ENCODE measurements around the gene FAM81A.

Gene FAM81A

DNA sequence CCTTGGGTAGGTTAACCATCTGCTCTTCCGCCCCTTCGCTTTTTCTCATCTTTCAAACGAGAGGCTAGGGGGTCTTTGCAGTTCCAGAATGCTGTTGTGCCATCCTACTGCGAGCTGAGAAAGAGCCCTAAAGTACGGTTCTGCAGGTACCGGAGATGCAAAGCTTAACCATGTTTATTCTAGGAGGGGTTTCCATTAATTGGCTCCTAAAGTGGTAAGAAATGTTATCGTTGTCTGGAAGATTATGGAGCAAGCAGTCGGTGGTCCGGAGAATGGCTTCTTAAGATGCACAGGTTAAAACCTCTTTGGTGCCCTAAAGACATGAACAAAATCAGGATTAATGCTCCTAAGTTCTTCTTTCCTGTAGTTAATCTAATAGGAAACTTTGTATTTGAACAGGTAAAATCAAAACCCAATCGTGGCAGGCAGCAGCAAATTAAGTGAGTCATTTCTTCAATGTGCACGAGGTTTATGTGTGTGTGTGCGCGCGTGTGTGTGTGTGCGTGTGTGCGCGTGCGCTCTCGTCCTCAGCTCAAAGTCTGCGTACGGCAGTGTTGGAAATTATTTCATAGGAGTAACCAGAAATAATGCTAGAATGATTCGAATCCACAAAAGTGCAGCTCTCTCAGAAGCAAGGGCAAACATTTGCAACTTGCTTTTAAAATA lies 772 bp downstream of the FAM81A start:
- in situ Hi-C loops (cut with MboI; ENCODE audit: low sequenced_read_pairs, unreplicated experiment) = no loop called here
- DNase-seq (ENCODE audit: low spot score) = no peak
- TF ChIP-seq, protein P1, sequence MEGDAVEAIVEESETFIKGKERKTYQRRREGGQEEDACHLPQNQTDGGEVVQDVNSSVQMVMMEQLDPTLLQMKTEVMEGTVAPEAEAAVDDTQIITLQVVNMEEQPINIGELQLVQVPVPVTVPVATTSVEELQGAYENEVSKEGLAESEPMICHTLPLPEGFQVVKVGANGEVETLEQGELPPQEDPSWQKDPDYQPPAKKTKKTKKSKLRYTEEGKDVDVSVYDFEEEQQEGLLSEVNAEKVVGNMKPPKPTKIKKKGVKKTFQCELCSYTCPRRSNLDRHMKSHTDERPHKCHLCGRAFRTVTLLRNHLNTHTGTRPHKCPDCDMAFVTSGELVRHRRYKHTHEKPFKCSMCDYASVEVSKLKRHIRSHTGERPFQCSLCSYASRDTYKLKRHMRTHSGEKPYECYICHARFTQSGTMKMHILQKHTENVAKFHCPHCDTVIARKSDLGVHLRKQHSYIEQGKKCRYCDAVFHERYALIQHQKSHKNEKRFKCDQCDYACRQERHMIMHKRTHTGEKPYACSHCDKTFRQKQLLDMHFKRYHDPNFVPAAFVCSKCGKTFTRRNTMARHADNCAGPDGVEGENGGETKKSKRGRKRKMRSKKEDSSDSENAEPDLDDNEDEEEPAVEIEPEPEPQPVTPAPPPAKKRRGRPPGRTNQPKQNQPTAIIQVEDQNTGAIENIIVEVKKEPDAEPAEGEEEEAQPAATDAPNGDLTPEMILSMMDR (IDR thresholded peaks at IDR 0.05; ENCODE audit: borderline replicate concordance, control extremely low read depth, extremely low read depth, insufficient read depth, missing control alignments) = no peak

DNA sequence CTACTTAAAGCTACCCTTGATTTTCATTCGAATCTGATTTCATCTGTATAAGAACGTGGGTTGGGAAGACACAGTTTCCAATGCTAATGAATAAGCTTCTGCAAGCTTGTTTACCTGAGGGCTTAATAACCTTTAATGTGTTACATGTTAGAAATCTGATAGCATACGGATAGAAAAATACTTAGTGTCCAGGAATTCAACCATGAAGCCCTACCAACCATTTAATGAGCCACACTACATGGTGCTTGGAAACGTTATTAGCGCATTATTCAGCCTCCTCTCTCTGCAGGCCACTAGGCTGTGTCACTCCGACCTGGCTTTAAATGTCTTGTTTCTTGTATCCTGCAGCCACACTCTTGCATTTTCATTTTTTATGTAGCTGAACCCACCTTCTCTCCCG lies 1.6 kb downstream of the FAM81A start:
- TF ChIP-seq, protein P1 (IDR thresholded peaks at IDR 0.05; ENCODE audit: borderline replicate concordance, control extremely low read depth, extremely low read depth, insufficient read depth, missing control alignments) = no peak
- in situ Hi-C loops (cut with MboI; ENCODE audit: low sequenced_read_pairs, unreplicated experiment) = no loop called here
- no peak for DNase-seq (ENCODE audit: low spot score)

DNA sequence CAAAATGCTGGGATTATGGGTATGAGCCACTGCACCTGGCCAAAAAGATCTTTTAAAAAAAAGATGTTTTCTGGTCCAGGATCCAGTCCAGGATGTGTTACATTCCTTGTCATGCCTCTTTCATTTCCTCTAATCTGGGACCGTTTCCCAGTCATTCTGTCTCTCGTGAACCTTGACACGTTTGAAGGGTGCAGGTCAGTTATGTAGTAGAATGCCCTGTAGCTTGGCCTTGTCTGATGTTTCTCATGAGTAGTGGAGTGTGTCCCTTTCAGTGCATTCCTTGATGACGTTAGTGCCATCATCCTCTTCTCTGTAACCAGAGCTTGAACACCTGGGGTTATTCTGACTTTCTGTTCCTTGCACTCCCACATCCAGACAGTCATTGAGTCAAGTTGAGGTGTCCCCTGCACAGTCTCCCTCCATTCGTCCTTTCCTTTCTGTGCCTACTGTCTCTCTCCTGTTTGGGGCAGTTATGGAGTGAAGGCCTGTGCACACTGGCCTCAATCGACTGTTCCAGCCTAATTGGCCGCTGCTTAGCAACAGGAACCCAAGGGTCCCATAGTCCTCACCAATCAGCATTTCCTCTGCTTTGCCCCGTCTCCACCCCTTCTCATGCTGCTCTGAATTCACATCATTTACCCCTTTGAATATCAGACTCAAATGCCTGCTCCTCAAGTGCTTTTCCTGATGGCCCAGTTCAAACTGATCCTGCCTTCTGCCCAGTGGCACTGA lies 5.5 kb downstream of the FAM81A start:
- no peak for DNase-seq (ENCODE audit: low spot score)
- in situ Hi-C loops (cut with MboI; ENCODE audit: low sequenced_read_pairs, unreplicated experiment) = no loop called here
- TF ChIP-seq, protein P1 (IDR thresholded peaks at IDR 0.05; ENCODE audit: borderline replicate concordance, control extremely low read depth, extremely low read depth, insufficient read depth, missing control alignments) = no peak

DNA sequence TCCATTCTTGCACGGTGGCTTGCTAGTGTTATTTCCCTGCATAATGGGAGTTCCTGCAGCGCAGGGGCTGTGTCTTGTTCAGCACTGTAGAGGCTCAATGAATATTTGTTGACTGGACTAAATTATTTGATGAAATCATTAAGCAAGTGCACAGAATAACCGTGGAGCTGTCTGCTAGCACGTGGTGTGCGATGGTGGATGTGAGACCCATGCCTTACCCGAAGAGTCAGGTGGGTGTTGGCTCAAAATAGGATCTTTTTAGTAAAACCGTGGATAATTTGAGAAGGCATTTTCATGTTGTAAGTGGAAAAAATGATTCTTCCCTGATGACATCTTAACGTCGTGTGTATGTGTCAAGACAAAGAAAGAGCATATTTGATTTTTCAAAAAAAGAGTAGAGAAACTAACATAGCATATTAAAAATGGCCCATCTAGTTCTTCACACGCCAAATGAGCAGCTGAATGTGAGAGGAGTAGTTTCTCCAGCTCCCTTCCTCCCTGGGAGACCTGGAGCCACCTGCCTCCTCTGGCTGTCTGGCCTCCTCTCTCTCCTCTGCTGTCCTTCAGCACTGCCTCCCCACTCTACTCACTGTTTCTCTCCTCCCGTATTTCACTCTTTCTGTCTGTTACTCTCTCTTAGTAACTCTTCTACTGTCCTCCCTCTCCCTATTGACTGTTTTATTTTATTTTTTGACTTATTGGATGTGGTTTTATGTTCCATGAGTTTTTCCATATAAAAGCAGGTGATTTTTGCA lies 6.3 kb downstream of the FAM81A start:
- no peak for DNase-seq (ENCODE audit: low spot score)
- in situ Hi-C loops (cut with MboI; ENCODE audit: low sequenced_read_pairs, unreplicated experiment) = no loop called here
- TF ChIP-seq, protein P1 (IDR thresholded peaks at IDR 0.05; ENCODE audit: borderline replicate concordance, control extremely low read depth, extremely low read depth, insufficient read depth, missing control alignments) = no peak

DNA sequence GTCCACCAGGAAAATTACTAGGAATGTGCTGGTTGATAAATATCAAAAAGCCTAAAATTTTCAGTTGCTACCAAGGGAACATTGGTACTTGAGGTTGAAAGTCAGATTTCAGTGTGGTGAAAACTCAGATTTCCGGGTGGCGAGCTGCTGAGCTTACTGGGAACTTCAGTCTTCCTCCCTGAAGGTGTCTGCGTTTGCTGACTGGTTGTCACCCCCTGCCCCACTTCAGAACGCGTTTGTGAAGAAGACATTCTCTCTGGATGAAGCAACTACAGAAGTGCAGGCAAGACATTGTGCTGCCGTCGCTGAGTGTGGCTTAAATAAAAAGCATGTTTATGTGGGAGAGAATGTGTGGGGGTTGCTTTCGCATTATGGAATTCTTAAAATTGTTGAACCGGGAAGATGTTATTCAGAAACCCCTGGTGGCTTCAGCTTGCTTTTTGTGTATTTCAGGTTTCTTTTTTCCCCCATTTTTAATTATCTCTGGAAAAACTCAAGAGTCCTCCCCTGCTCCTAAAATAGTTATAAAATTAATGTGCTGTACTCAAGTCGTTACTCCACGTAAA lies 7.1 kb downstream of the FAM81A start:
- no peak for DNase-seq (ENCODE audit: low spot score)

More for the DNA sequence above, 7.1 kb downstream of the FAM81A start:
- in situ Hi-C loops (cut with MboI; ENCODE audit: low sequenced_read_pairs, unreplicated experiment) = no loop called here
- TF ChIP-seq, protein P1 (IDR thresholded peaks at IDR 0.05; ENCODE audit: borderline replicate concordance, control extremely low read depth, extremely low read depth, insufficient read depth, missing control alignments) = no peak
